Vagina (tissue), 2 donors: Measurements from ENCODE around the gene DNAJC25. TPM values are rescaled to one million over a fixed set of nuclear protein-coding genes. Genes with fewer than 3 reads are reported as not detected.

Source experiments
- DNase-seq, 2 donors: peaks; one replicate each; pipeline ENCODE4 v3.0.0-alpha.2; 2017; ENCODE audit errors: extremely low spot score in 2 of 2
- H3K27ac ChIP-seq: fragments of 200-600 bp; sonication (generic); one replicate; pipeline ENCODE4 v1.5.1; 2019
- H3K27me3 ChIP-seq: fragments of 200-600 bp; sonication (generic); one replicate; pipeline ENCODE4 v1.5.1; 2019
- H3K36me3 ChIP-seq, 2 donors: fragments of 200-600 bp; sonication (generic); one replicate each; pipeline ENCODE4 v1.5.1; 2017 to 2019
- H3K4me1 ChIP-seq: fragments of 200-600 bp; sonication (generic); one replicate; pipeline ENCODE4 v1.5.1; 2019
- H3K4me3 ChIP-seq, 2 donors: fragments of 200-600 bp; sonication (generic); 1 replicate in 1 of 2; 2 replicates in 1 of 2; pipeline ENCODE4 v1.5.1; 2016 to 2019
- H3K9me3 ChIP-seq: fragments of 200-600 bp; sonication (generic); one replicate; pipeline ENCODE4 v1.5.1; 2019
- POLR2A ChIP-seq, 2 donors: fragments of 450-650 bp; IDR thresholded peaks; one replicate each; pipeline ENCODE4 v1.6.1; 2017; ENCODE audit warnings: antibody characterized with exemption in 2 of 2, mild to moderate bottlenecking in 2 of 2, moderate library complexity in 2 of 2
- POLR2AphosphoS5 ChIP-seq, 2 donors: sonication (generic); formaldehyde crosslinking; IDR thresholded peaks; one replicate each; pipeline ENCODE4 v1.9.0; 2017; ENCODE audit warnings: antibody characterized with exemption in 2 of 2, mild to moderate bottlenecking in 2 of 2, low read depth in 1 of 2; ENCODE audit not compliant: insufficient read depth in 1 of 2
- intact Hi-C: fragments of 100-400 bp; cut with DNase I; formaldehyde crosslinking; loops from one replicate; pipeline ENCODE4 v1.15.1; 2023
- total RNA-seq: library from RNA; depleted of rRNA; stranded (reverse); fragments of >200 nt; gene quantifications from one replicate; pipeline ENCODE4 v1.2.3, GENCODE V29; 2016
- TF ChIP-seq, protein P1 (sequence below), 3 experiments: fragments of 450-650 bp in 2 of 3; fragments of 200-600 bp in 1 of 3; sonication (generic) in 1 of 3; IDR thresholded peaks; one replicate each; pipeline ENCODE4 v1.5.1; 2017 to 2019; ENCODE audit warnings: antibody characterized with exemption in 3 of 3, mild to moderate bottlenecking in 2 of 3, moderate library complexity in 2 of 3

DNAJC25 gene
- total RNA-seq, 1 donor from 2014 or later, result 6.1 TPM

DNA sequence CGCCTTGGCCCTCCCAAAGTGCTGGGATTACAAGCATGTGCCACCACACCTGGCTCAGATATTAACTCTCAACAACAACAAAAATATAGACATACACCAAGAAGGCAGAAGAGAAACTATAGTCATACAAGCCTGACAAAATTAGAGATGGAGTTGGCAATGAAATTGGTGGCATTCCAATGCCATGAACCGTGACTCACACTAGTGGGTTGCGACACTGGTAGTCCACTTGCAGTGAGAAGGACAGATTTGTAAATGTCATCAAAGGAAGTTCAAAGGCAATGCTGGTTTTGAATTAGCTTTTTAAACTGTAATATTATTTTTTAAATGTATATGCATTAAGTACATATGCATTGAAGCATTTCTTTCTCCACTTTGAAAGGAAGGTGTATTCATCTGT lies 8.5 kb upstream of the DNAJC25 start:
- Histone ChIP-seq H3K4me3 (no peak overlapping the region), H3K4me1 (no peaks in the 10 kb centered on the region), H3K36me3 (no peaks in the 10 kb centered on the region), H3K9me3 (no peaks in the 10 kb centered on the region), H3K27me3 (no peaks in the 10 kb centered on the region), H3K27ac (no peak overlapping the region)
- no peak for DNase-seq
- no peak for TF ChIP-seq POLR2A (IDR thresholded peaks at IDR 0.05)
- peak in 1 of 2 donors; percentile 11 for TF ChIP-seq POLR2AphosphoS5 (IDR thresholded peaks at IDR 0.05; ENCODE audit: insufficient read depth in 1 of 2, low read depth in 1 of 2)
- intact Hi-C loops, result no loop called here

DNA sequence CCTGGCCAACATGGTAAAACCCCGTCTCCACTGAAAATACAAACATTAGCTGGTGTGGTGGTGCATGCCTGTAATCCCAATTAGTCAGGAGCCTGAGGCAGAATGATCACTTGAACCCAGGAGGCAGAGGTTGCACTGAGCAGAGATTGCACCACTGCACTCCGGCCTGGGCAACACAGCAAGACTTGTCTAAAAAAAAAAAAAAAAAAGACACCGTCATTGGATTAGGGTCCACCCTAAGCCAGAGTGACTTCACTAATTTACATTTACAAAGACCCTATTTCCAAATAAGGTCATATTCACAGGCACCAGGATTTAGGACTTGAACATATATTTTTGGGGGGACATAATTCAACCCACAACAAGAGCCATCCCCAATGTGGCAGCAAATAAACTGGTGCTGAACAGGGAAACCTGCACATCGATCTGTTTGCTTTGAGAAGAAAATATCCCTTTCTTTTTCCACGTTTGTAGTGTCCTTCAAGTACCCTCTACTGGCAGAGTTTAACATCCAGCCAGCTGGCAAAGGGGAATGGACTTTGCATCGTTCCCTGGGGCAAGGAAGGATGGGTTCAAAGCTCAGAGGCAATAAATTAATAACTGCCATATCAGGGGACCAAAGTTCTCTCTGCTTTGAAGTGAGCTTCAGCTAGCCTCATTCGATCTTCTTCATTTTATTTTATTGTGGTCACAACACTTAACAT lies 3.7 kb upstream of the DNAJC25 start:
- H3K4me3 ChIP-seq, result no peak overlapping the region
- no peak for DNase-seq
- TF ChIP-seq, protein P1, sequence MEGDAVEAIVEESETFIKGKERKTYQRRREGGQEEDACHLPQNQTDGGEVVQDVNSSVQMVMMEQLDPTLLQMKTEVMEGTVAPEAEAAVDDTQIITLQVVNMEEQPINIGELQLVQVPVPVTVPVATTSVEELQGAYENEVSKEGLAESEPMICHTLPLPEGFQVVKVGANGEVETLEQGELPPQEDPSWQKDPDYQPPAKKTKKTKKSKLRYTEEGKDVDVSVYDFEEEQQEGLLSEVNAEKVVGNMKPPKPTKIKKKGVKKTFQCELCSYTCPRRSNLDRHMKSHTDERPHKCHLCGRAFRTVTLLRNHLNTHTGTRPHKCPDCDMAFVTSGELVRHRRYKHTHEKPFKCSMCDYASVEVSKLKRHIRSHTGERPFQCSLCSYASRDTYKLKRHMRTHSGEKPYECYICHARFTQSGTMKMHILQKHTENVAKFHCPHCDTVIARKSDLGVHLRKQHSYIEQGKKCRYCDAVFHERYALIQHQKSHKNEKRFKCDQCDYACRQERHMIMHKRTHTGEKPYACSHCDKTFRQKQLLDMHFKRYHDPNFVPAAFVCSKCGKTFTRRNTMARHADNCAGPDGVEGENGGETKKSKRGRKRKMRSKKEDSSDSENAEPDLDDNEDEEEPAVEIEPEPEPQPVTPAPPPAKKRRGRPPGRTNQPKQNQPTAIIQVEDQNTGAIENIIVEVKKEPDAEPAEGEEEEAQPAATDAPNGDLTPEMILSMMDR (IDR thresholded peaks at IDR 0.05), result no peak
- TF ChIP-seq POLR2AphosphoS5 (IDR thresholded peaks at IDR 0.05; ENCODE audit: insufficient read depth in 1 of 2, low read depth in 1 of 2) (no peak), POLR2A (IDR thresholded peaks at IDR 0.05) (no peak)
- H3K9me3 ChIP-seq, result no peaks in the 10 kb centered on the region
- H3K4me1 ChIP-seq, result peaks cover 13% of the 10 kb centered on the region
- intact Hi-C loops, result no loop called here
- H3K36me3 ChIP-seq, result no peaks in the 10 kb centered on the region
- H3K27me3 ChIP-seq, result no peaks in the 10 kb centered on the region
- H3K27ac ChIP-seq, result no peak overlapping the region

DNA sequence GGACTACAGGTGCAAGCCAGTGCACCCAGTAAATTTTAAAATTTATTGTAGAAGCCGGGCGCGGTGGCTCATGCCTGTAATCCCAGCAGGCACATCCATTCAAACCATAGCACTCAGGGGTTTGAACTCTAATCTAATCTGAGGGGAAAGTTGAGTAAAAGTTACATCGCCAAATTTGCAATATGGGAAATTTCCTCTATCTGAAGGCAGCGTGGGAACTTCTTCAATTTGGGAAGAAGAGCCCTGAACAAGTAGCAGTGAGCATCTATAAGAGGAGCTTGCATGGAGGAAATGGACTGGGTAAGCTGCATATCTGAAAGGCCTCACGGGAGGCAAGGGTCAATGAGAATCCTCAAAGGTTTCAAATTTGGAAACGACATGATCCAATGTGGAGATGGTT lies 2.7 kb upstream of the DNAJC25 start:
- no peaks in the 10 kb centered on the region for H3K36me3 ChIP-seq
- DNase-seq, result no peak
- TF ChIP-seq POLR2AphosphoS5 (IDR thresholded peaks at IDR 0.05; ENCODE audit: insufficient read depth in 1 of 2, low read depth in 1 of 2), result no peak
- TF ChIP-seq POLR2A (IDR thresholded peaks at IDR 0.05), result no peak
- TF ChIP-seq, protein P1 (IDR thresholded peaks at IDR 0.05), result no peak
- intact Hi-C loops, result no loop called here
- H3K9me3 ChIP-seq, result no peaks in the 10 kb centered on the region
- no peaks in the 10 kb centered on the region for H3K27me3 ChIP-seq
- no peak overlapping the region for H3K27ac ChIP-seq
- H3K4me3 ChIP-seq, result no peak overlapping the region
- H3K4me1 ChIP-seq, result peaks cover 23% of the 10 kb centered on the region

DNA sequence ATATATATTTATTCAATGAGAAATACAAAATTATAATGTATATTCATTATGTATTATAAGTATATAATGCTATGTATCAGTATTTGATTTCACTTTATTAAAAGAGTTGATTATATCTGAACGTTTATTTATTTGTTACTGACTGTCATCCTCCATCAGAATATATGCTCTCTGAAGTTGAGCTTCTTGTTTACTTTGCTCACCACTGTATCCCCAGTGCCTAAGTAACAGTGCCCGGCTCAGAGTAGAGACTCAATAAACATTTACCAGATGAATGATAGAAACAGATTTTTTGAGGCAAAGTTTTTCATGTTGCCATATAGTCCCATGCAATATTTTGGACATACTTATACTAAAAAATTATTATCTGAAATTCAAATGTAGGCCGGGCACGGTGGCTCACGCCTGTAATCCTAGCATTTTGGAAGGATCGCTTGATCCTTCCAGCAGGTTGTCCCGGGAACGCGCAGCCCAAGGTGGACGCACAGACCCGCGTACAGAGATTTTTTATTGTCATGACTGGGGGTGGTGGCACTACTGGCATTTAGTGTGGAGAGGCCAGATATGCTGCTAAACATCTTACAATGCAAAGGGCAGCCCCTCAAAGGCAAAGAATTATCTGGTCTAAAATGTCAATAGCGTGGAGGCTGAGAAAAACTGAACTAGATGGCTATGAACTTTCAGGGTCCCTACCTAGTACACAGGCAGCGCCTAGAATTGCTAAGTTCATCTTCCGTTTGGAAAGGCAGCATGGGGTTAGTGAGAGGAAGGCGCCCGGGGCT lies 761 bp upstream of the DNAJC25 start:
- Histone ChIP-seq H3K36me3 (no peaks in the 10 kb centered on the region), H3K4me3 (peak overlapping the region; percentile 80 to 83), H3K9me3 (no peaks in the 10 kb centered on the region), H3K27me3 (no peaks in the 10 kb centered on the region), H3K4me1 (peaks cover 43% of the 10 kb centered on the region), H3K27ac (no peak overlapping the region)
- intact Hi-C loops, result no loop called here
- DNase-seq, result no peak
- TF ChIP-seq POLR2A (IDR thresholded peaks at IDR 0.05), result no peak
- TF ChIP-seq POLR2AphosphoS5 (IDR thresholded peaks at IDR 0.05; ENCODE audit: insufficient read depth in 1 of 2, low read depth in 1 of 2), result no peak
- TF ChIP-seq, protein P1 (IDR thresholded peaks at IDR 0.05), result no peak

DNA sequence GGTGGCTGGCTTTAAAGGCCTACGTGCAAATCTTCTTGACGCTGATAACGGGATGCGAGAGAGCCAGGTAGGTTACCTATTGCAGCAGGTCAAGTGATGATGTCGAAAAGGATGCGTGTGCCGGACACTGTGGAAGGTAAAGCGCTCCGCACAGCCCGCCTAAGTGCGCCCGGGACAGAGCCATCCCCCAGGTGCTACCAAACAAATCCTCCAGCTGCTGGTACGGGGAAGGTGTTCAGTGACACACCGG lies 245 bp upstream of the DNAJC25 start:
- Histone ChIP-seq H3K27ac (no peak overlapping the region), H3K4me1 (peaks cover 48% of the 10 kb centered on the region)
- intact Hi-C loops, result no loop called here

More for the DNA sequence above, 245 bp upstream of the DNAJC25 start:
- TF ChIP-seq, protein P1 (IDR thresholded peaks at IDR 0.05), result no peak
- no peak for TF ChIP-seq POLR2A (IDR thresholded peaks at IDR 0.05)
- no peak for TF ChIP-seq POLR2AphosphoS5 (IDR thresholded peaks at IDR 0.05; ENCODE audit: insufficient read depth in 1 of 2, low read depth in 1 of 2)
- Histone ChIP-seq H3K4me3 (peak overlapping the region; percentile 80 to 83), H3K36me3 (no peaks in the 10 kb centered on the region), H3K27me3 (no peaks in the 10 kb centered on the region), H3K9me3 (no peaks in the 10 kb centered on the region)
- DNase-seq, result no peak
